SK-N-MC (cell line): ENCODE results near the gene TMEM35B.

ENCODE experiments used
- DNase-seq: peaks from one replicate; pipeline ENCODE4 v3.0.0-alpha.2; 2011; ENCODE audit warnings: low read depth, low spot score
- H3K27ac ChIP-seq: fragments of 200-600 bp; sonication (generic); 2 replicates; pipeline ENCODE4 v1.5.1; 2016; ENCODE audit warnings: mixed run types
- H3K36me3 ChIP-seq: fragments of 200-600 bp; sonication (generic); 2 replicates; pipeline ENCODE4 v1.6.1; 2017; ENCODE audit warnings: antibody characterized with exemption, low read length, mixed read lengths; ENCODE audit not compliant: insufficient read depth
- H3K4me3 ChIP-seq: fragments of 200-600 bp; sonication (generic); 2 replicates; pipeline ENCODE4 v1.5.1; 2016
- H3K9ac ChIP-seq: fragments of 200-600 bp; sonication (generic); 2 replicates; pipeline ENCODE4 v1.8.0; 2017; ENCODE audit warnings: mixed run types, mixed read lengths; ENCODE audit not compliant: insufficient read length
- H3K9me3 ChIP-seq: fragments of 200-600 bp; sonication (generic); 2 replicates; pipeline ENCODE4 v1.6.1; 2017; ENCODE audit warnings: low read depth, mild to moderate bottlenecking, antibody characterized with exemption, low read length, moderate library complexity, mixed read lengths
- EZH2 ChIP-seq: fragments of 200-600 bp; sonication (generic); IDR thresholded peaks from one replicate; pipeline ENCODE4 v1.6.1; 2017; ENCODE audit warnings: antibody characterized with exemption
- FOXP2 ChIP-seq: optimal IDR thresholded peaks from 2 replicates; pipeline ENCODE3; 2011; ENCODE audit warnings: mild to moderate bottlenecking, moderate library complexity; ENCODE audit not compliant: insufficient read depth; ENCODE audit errors: extremely low read length, control extremely low read depth
- POLR2AphosphoS5 ChIP-seq: IDR thresholded peaks from 2 replicates; pipeline ENCODE4 v1.6.1; 2012; ENCODE audit warnings: mild to moderate bottlenecking, low read depth, low read length, borderline replicate concordance

The TMEM35B gene

DNA sequence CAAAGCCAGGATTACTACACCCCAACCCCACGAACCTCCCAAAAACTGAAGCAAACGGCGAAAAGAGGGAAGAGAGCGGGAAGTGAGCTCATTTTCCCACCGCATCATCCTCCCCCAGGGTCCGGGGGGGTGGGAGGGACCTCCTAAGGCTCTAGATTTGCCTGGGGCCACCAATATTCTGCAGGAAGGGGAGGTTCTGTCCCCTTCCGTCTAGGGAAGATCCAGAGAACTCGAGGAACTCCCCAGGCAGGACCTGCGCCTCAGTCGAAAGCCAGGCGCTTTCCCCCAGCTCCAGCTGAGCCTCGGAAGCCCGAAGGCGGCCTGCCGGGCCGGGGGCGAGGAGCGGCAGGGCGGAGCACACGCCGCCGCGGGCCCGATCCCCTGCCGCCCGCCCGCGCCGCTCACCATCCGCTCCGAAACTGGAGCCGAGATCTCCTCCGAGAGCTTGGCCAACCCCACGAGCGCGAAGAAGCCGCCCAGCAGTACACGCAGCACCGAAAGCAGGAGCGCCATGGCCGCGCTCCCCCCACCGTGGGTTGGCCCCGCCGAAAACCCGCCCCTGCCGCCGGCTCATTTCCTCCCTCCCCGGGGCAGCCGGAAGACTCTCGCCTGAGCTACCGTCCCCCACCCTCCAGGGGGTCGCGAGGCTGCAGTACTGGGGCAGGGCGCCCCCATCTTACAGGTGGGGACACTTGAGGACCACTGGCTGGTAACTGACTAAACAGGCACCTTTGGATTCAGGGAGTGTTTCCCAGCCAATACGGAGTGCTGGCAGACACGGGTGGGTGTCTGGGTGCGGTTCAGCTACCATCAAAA is at the start of gene TMEM35B:
Gene TMEM35B, minus strand, starts transcription at position 555 of the 816 bp plus-strand sequence. Its CDS starts 42 bp downstream, at position 513.
- TF ChIP-seq EZH2: no peak
- TF ChIP-seq POLR2AphosphoS5: peak; percentile 73
- Histone ChIP-seq H3K4me3 (peak within 1 kb of the TSS; percentile 86), H3K36me3 (0 out of 2 replicates have a peak, but pooled peaks cover 4% of the 10 kb centered on the region), H3K9me3 (no peaks in the 10 kb centered on the region), H3K9ac (peak within 1 kb of the TSS; percentile 78), H3K27ac (peak within 1 kb of the TSS; percentile 69; the same call in 1 of the 2 replicates)
- no peak for DNase-seq

DNA sequence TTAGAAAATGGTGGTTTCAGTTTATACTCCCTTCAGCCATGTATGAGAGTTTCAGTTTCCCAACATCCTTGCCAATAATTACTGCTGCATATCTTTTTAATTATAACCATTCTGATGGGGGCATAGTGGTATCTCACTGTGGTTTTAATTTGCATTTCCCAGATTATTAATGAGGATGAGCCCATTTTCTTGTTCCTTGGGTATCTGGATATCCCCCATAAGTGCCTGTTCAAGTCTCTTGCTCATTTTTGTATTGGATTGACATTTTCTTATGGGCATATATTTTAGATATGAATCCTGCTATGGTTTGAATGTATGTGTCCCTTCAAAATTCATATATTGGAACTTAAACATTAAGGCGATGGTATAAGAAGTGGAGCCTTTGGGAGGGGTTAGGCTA is 48.2 kb upstream of the TMEM35B start:
- no peaks in the 10 kb centered on the region for H3K36me3 ChIP-seq
- peaks cover 5% of the 10 kb centered on the region; the same call in 1 of the 2 replicates for H3K9me3 ChIP-seq
- no peak overlapping the region for H3K27ac ChIP-seq
- H3K4me3 ChIP-seq: no peak overlapping the region
- no peak for TF ChIP-seq POLR2AphosphoS5
- TF ChIP-seq EZH2: no peak
- no peak for TF ChIP-seq FOXP2
- H3K9ac ChIP-seq: no peak overlapping the region
- DNase-seq: no peak

DNA sequence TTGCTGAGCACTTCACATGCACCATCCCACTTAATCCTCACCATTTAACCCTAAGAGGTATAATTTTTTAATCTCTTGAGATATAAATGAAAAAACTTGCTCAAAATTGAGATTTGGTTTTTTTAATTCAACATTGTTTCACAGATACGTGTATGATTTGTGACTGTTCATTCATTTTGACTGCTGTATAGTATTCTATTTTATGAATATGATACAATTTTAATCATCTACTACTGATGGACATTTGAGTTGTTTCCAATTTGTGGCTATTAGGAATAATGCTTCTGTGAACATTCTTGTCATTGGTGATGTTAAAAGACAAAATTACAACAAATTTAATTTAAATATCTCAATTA is 47.2 kb upstream of the TMEM35B start:
- peaks cover 5% of the 10 kb centered on the region; the same call in 1 of the 2 replicates for H3K9me3 ChIP-seq
- no peak for DNase-seq
- peak overlapping the region; percentile 81 for H3K4me3 ChIP-seq
- no peak overlapping the region for H3K27ac ChIP-seq
- no peak overlapping the region for H3K9ac ChIP-seq
- H3K36me3 ChIP-seq: no peaks in the 10 kb centered on the region
- TF ChIP-seq EZH2: no peak
- TF ChIP-seq FOXP2: no peak
- no peak for TF ChIP-seq POLR2AphosphoS5

DNA sequence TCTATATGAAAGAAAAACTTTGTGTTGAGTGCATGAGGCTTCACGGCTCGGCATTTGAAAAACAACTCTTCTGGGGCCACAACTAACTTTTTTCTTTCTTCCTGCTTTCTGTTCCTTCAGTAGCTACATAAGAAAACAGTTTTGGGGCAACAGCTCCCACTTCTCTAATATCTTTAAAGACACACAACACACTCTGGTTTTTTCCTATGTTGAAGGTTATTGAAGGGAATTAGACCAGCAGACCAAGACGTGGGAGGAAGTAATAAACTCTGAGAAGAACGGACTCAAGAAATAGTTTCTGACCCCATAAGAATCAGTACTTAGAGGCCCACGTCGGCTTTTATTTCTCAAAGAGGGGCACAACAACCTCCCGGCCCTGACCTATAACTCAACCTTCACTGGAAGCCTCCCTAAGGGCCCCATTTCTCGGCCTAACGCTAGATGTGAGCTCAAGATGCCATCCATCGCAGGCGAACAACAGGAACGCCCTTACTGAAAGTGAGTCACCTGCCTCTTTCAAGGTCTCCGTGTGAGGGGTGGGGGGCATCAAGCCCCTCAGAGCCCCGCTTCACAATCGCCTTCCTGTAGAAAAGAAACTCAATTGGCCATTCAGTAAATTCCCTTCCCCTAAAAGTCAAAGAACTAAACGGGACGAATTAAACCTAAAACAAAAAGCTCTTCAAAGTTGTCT is 45.8 kb upstream of the TMEM35B start:
- Histone ChIP-seq H3K36me3 (no peaks in the 10 kb centered on the region), H3K27ac (peak overlapping the region; percentile 97)
- TF ChIP-seq POLR2AphosphoS5: no peak
- no peak for TF ChIP-seq FOXP2
- TF ChIP-seq EZH2: no peak

DNA sequence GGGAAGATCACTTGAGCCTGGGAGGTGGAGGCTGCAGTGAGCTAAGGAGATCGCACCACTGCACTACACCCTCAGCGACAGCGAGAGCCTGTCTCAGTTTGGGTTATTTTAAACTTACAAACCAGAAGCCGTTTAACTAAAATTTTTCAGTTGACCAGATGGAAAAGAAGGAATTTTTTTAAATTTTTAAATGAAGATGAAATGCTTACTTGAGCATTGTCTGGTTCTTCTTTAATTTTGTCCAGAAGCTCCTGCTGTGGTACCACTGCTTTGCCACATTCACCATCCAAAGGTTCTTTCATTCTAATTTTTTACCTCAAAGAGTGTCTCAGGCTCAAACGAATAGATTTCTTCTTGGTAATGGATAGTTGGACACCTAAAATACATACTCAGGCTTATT is 45.2 kb upstream of the TMEM35B start:
- Histone ChIP-seq H3K27ac (no peak overlapping the region), H3K9ac (peak overlapping the region; percentile 85)

More for the DNA sequence above, 45.8 kb upstream of the TMEM35B start:
- Histone ChIP-seq H3K9ac (peak overlapping the region; percentile 85), H3K9me3 (peaks cover 5% of the 10 kb centered on the region; the same call in 1 of the 2 replicates), H3K4me3 (peak overlapping the region; percentile 81)
- no peak for DNase-seq

DNA sequence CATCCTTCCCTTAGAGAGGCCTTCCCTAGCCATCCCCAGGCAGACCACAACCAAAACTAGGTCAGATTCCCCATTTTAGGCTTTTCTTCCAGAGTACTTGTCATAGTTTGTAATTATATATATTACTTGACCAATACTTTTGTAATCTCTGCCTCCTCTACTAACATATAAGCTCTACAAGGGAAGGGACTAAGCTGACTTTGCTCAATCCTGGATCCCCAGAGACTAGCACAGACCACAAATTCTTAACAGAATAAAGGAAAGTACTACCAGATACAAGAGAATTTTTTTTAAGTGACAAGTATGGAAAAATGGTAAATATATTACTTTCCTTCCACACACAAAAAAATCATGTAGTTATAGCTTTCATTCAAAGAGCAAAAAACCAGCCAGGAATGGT is 44.6 kb upstream of the TMEM35B start:
- no peak overlapping the region for H3K4me3 ChIP-seq
- TF ChIP-seq POLR2AphosphoS5 (no peak), EZH2 (no peak), FOXP2 (no peak)
- no peak overlapping the region for H3K9ac ChIP-seq
- peaks cover 5% of the 10 kb centered on the region; the same call in 1 of the 2 replicates for H3K9me3 ChIP-seq
- DNase-seq: no peak
- H3K36me3 ChIP-seq: no peaks in the 10 kb centered on the region
- H3K27ac ChIP-seq: no peak overlapping the region

More for the DNA sequence above, 45.2 kb upstream of the TMEM35B start:
- no peak for DNase-seq
- peak overlapping the region; percentile 81 for H3K4me3 ChIP-seq
- TF ChIP-seq FOXP2 (no peak), POLR2AphosphoS5 (no peak), EZH2 (no peak)
- H3K9me3 ChIP-seq: peaks cover 5% of the 10 kb centered on the region; the same call in 1 of the 2 replicates
- no peaks in the 10 kb centered on the region for H3K36me3 ChIP-seq

DNA sequence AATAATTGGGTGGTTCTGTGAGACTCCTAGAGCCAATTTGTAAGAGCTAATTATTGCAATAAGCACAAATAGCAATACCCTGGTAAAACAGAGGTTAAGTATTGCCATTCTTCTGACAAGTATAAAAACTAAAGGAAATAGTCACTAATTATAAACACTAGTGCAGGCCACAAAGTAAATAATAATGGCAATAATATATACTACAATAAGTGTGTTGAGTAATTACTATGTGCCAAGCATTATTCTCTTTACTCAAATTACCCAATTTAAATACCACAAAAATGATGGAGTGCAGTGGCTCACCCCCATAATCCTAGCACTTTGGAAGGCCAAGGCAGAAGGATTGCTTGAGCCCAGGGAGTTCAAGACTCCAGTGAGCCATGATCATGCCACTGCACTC is 31.3 kb upstream of the TMEM35B start:
- TF ChIP-seq EZH2: no peak
- TF ChIP-seq FOXP2: no peak
- TF ChIP-seq POLR2AphosphoS5: no peak
- DNase-seq: no peak
- Histone ChIP-seq H3K9ac (no peak overlapping the region), H3K4me3 (no peak overlapping the region), H3K9me3 (no peaks in the 10 kb centered on the region), H3K27ac (no peak overlapping the region), H3K36me3 (peaks cover 16% of the 10 kb centered on the region)

DNA sequence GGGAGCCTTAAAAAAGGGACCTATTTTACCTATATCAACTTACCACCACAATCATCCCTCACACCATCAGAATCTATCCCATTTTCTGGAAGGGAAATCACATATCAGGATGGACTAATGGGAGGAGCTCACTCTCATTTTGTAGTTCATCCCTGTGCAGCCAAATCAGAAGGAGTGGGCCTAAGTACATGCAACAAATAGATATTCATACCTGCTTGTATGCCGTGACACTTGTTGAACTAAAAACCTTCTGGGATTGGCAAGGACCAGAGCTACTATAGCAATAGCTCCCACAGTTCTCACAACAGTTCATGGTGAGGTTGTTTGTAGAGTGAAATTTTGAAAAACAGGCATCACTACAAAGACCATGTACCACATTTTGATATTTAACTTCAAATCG is 29.3 kb upstream of the TMEM35B start:
- no peak for DNase-seq
- H3K36me3 ChIP-seq: peaks cover 29% of the 10 kb centered on the region
- TF ChIP-seq EZH2: no peak
- no peak for TF ChIP-seq POLR2AphosphoS5
- TF ChIP-seq FOXP2: no peak
- H3K9ac ChIP-seq: no peak overlapping the region
- no peaks in the 10 kb centered on the region for H3K9me3 ChIP-seq
- no peak overlapping the region for H3K4me3 ChIP-seq
- peak overlapping the region; percentile 1; the same call in 1 of the 2 replicates for H3K27ac ChIP-seq
